Hepatocyte (in vitro differentiated cells): ENCODE results near the gene ORC3.

ENCODE experiments used
- CTCF ChIP-seq: fragments of 200-600 bp; sonication (generic); IDR thresholded peaks from 2 replicates; pipeline ENCODE4 v1.5.1; 2016; ENCODE audit warnings: antibody characterized with exemption, mild to moderate bottlenecking; ENCODE audit not compliant: poor library complexity
- EZH2 ChIP-seq: fragments of 200-600 bp; sonication (generic); IDR thresholded peaks from 2 replicates; pipeline ENCODE4 v1.6.1; 2016; ENCODE audit warnings: antibody characterized with exemption, mild to moderate bottlenecking, borderline replicate concordance
- EZH2phosphoT487 ChIP-seq: fragments of 200-600 bp; sonication (generic); IDR thresholded peaks from one replicate; pipeline ENCODE4 v1.6.1; 2018; ENCODE audit warnings: antibody characterized with exemption, mild to moderate bottlenecking, low read depth, moderate library complexity; ENCODE audit not compliant: unreplicated experiment, severe bottlenecking

GRCh38 chr6:87699576-87699975 is 109.6 kb downstream of the ORC3 start:
- TF ChIP-seq CTCF = no peak
- no peak for TF ChIP-seq EZH2
- no peak for TF ChIP-seq EZH2phosphoT487
